Sigmoid colon (tissue), 7 donors: ENCODE measurements around the gene MEF2A. TPM values are rescaled to one million over a fixed set of nuclear protein-coding genes. Genes with fewer than 3 reads are reported as not detected.

Experiments used
- DNase-seq: peaks from one replicate; pipeline ENCODE4 v3.0.0-alpha.2; 2019
- H3K27ac ChIP-seq, 4 donors: fragments of 200-600 bp; sonication (generic); one replicate each; pipeline ENCODE4 v1.5.1; 2016 to 2019; ENCODE audit warnings: mild to moderate bottlenecking in 1 of 4
- H3K27me3 ChIP-seq, 3 donors: fragments of 200-600 bp; sonication (generic); one replicate each; pipeline ENCODE4 v1.5.1; 2019; ENCODE audit warnings: mild to moderate bottlenecking in 1 of 3
- H3K36me3 ChIP-seq, 4 donors: fragments of 200-600 bp; sonication (generic); one replicate each; pipeline ENCODE4 v1.5.1; 2016 to 2019
- H3K4me1 ChIP-seq, 4 donors: fragments of 200-600 bp; sonication (generic); one replicate each; pipeline ENCODE4 v1.5.1; 2017 to 2019
- H3K4me3 ChIP-seq, 4 donors: fragments of 200-600 bp; sonication (generic); one replicate each; pipeline ENCODE4 v1.5.1; 2017 to 2019; ENCODE audit warnings: mild to moderate bottlenecking in 2 of 4, moderate library complexity in 1 of 4
- H3K9me3 ChIP-seq, 4 donors: fragments of 200-600 bp in 3 of 4; sonication (generic) in 3 of 4; one replicate each; pipeline versions ENCODE4 v1.5.1 to v1.6.1; 2013 to 2019
- CTCF ChIP-seq, 4 experiments: fragments of 450-650 bp in 3 of 4; fragments of 200-600 bp in 1 of 4; IDR thresholded peaks; one replicate each; pipeline ENCODE4 v1.5.1; 2016 to 2019; ENCODE audit warnings: antibody characterized with exemption in 4 of 4, mild to moderate bottlenecking in 3 of 4, moderate library complexity in 2 of 4
- EP300 ChIP-seq, 4 donors: sonication (generic); formaldehyde crosslinking; IDR thresholded peaks; one replicate each; pipeline ENCODE4 v1.6.1; 2017; ENCODE audit warnings: antibody characterized with exemption in 4 of 4
- POLR2A ChIP-seq, 2 donors: fragments of 450-650 bp; IDR thresholded peaks; one replicate each; pipeline ENCODE4 v1.6.1; 2016; ENCODE audit warnings: antibody characterized with exemption in 2 of 2, mild to moderate bottlenecking in 2 of 2, moderate library complexity in 2 of 2
- POLR2AphosphoS5 ChIP-seq, 4 donors: sonication (generic); formaldehyde crosslinking; IDR thresholded peaks; one replicate each; pipeline ENCODE4 v1.6.1; 2017; ENCODE audit warnings: antibody characterized with exemption in 4 of 4
- WGBS, 2 donors: extraction: QIAGEN DNeasy Blood & Tissue Kit; methylation state at CpG; one replicate each; pipeline ENCODE4 v1.1.7; 2013; 5-methylcytosine and 5-hydroxymethylcytosine counted together
- intact Hi-C: fragments of 100-400 bp; cut with DNase I; formaldehyde crosslinking; loops from one replicate; pipeline ENCODE4 v1.15.1; 2023
- polyA plus RNA-seq, 3 donors: library from polyadenylated mRNA; stranded (reverse); fragments of 200-250 nt; gene quantifications; one replicate each; pipeline ENCODE4 v1.2.3, GENCODE V29; 2013
- total RNA-seq, 4 donors: library from RNA; depleted of rRNA; stranded (reverse); fragments of >200 nt; gene quantifications; one replicate each; pipeline ENCODE4 v1.1.0, GENCODE V29; 2016
- donor health status: healthy with polysubstance abuse.
- donor health status: Bipolar disorder and iron deficiency.
- donor health status: healthy.

Gene MEF2A
- total and polyA plus RNA-seq, 7 donors, result 11.6 to 123 (median 78.8) TPM

DNA sequence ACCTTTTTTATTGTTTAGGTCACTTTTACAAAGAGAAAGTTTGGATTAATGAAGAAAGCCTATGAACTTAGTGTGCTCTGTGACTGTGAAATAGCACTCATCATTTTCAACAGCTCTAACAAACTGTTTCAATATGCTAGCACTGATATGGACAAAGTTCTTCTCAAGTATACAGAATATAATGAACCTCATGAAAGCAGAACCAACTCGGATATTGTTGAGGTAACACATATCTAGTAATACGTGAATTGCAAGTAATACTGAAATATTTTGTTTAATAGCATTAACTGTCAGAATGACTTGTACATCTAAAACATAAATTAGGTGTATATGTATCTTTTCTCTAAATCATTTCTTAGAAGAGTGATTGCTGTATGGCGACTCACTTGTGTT, 79.8 kb downstream of the MEF2A start:
- Histone ChIP-seq H3K27me3 (no peaks in the 10 kb centered on the region), H3K36me3 (peaks cover 0 to 23% (median 4%) of the 10 kb centered on the region in 4 donors), H3K4me1 (peaks cover 0 to 6% (median 0%) of the 10 kb centered on the region in 4 donors), H3K9me3 (no peaks in the 10 kb centered on the region), H3K27ac (no peak overlapping the region), H3K4me3 (no peak overlapping the region)
- intact Hi-C loops, result no loop called here
- no peak for DNase-seq
- WGBS, 2 donors, result 96% methylated on average over 3 of the region's 3 CpGs
- TF ChIP-seq POLR2AphosphoS5 (IDR thresholded peaks at IDR 0.05), result no peak
- TF ChIP-seq EP300 (IDR thresholded peaks at IDR 0.05), result no peak
- no peak for TF ChIP-seq CTCF (IDR thresholded peaks at IDR 0.05)
- TF ChIP-seq POLR2A (IDR thresholded peaks at IDR 0.05), result no peak

- no peaks in the 10 kb centered on the region for H3K27me3 ChIP-seq
- H3K4me1 ChIP-seq, result peaks cover 0 to 6% (median 0%) of the 10 kb centered on the region in 4 donors
- no peaks in the 10 kb centered on the region for H3K9me3 ChIP-seq
- H3K4me3 ChIP-seq, result no peak overlapping the region
- H3K27ac ChIP-seq, result no peak overlapping the region
- TF ChIP-seq EP300 (IDR thresholded peaks at IDR 0.05), result no peak
- TF ChIP-seq POLR2AphosphoS5 (IDR thresholded peaks at IDR 0.05), result no peak
- no peak for TF ChIP-seq POLR2A (IDR thresholded peaks at IDR 0.05)
- no peak for TF ChIP-seq CTCF (IDR thresholded peaks at IDR 0.05)
- intact Hi-C loops, result no loop called here
- no peak for DNase-seq
- H3K36me3 ChIP-seq, result peaks cover 0 to 21% (median 4%) of the 10 kb centered on the region in 4 donors
These were observed 80.2 kb downstream of the MEF2A start for GRCh38 chr15:99645951-99646350.

DNA sequence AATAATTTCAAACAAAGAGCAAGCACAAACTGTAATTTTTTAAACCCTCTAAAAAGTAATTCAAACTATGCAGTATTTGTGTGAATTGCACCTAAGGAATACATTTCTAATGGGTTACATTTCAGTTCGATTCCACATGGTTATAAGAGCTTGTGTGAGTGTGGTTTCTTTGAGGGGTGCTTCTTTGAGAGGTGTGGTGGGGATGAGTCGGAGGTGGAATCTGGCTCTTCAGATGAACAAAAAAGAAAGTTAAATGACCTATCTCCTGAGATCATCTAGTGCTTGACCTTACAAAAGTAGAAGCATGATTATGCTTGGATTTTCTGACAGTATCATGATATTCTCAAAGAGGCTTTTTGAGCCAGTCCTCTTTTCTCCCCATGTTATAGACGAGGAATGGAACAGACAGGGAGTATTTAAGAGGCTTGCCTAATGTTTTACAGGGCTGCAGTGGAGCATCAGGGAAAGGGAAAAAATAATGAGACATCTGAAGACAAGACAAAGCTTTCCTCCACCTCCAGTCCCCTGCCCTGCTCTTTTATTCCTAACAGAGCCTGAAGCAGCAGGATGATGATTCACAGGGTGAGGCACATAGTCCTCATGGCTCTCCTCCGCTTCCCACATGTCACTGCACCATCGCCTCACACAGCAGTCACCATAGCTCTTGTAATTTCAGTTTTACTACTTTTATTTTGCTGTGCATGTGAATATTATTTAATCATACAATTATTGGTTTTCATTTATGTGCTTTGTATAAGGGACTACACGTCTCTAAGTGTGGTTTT, 85.4 kb downstream of the MEF2A start:
- intact Hi-C loops, result no loop called here
- H3K9me3 ChIP-seq, result no peaks in the 10 kb centered on the region
- TF ChIP-seq POLR2AphosphoS5 (IDR thresholded peaks at IDR 0.05), result no peak
- no peak for TF ChIP-seq EP300 (IDR thresholded peaks at IDR 0.05)
- TF ChIP-seq POLR2A (IDR thresholded peaks at IDR 0.05), result no peak
- TF ChIP-seq CTCF (IDR thresholded peaks at IDR 0.05), result no peak
- no peak overlapping the region for H3K27ac ChIP-seq
- no peak for DNase-seq
- H3K4me3 ChIP-seq, result no peak overlapping the region
- H3K36me3 ChIP-seq, result peaks cover 0 to 12% (median 4%) of the 10 kb centered on the region in 4 donors
- no peaks in the 10 kb centered on the region for H3K27me3 ChIP-seq
- 93 to 94% methylated on average over 6 of the region's 6 CpGs for whole genome bisulfite sequencing, 2 donors
- H3K4me1 ChIP-seq, result no peaks in the 10 kb centered on the region

GRCh38 chr15:99656205-99656604, 90.4 kb downstream of the MEF2A start:
- intact Hi-C loops, result no loop called here
- H3K4me3 ChIP-seq, result no peak overlapping the region

GRCh38 chr15:99657996-99658395, 92.2 kb downstream of the MEF2A start:
- H3K9me3 ChIP-seq, result no peaks in the 10 kb centered on the region
- no peak overlapping the region for H3K4me3 ChIP-seq
- H3K27ac ChIP-seq, result no peak overlapping the region
- intact Hi-C loops, result no loop called here
- WGBS, 2 donors, result 81 to 89% methylated on average over 2 of the region's 2 CpGs
- H3K4me1 ChIP-seq, result peaks cover 0 to 15% (median 8%) of the 10 kb centered on the region in 4 donors
- no peaks in the 10 kb centered on the region for H3K27me3 ChIP-seq
- no peak for DNase-seq
- TF ChIP-seq EP300 (IDR thresholded peaks at IDR 0.05), result no peak
- no peak for TF ChIP-seq CTCF (IDR thresholded peaks at IDR 0.05)
- no peak for TF ChIP-seq POLR2A (IDR thresholded peaks at IDR 0.05)
- TF ChIP-seq POLR2AphosphoS5 (IDR thresholded peaks at IDR 0.05), result no peak
- no peaks in the 10 kb centered on the region for H3K36me3 ChIP-seq

More at GRCh38 chr15:99656205-99656604, 90.4 kb downstream of the MEF2A start:
- DNase-seq, result no peak
- H3K4me1 ChIP-seq, result no peaks in the 10 kb centered on the region
- no peaks in the 10 kb centered on the region for H3K9me3 ChIP-seq
- TF ChIP-seq POLR2A (IDR thresholded peaks at IDR 0.05), result no peak
- no peaks in the 10 kb centered on the region for H3K27me3 ChIP-seq
- WGBS, 2 donors, result 97 to 100% methylated on average over 1 of the region's 1 CpG
- H3K27ac ChIP-seq, result no peak overlapping the region
- no peaks in the 10 kb centered on the region for H3K36me3 ChIP-seq
